Caco-2 (cell line): Measurements from ENCODE around the gene VPS8. TPM values are rescaled to one million over a fixed set of nuclear protein-coding genes. Genes with fewer than 3 reads are reported as not detected.

Experiments used
- BruUV-seq: library from RNA; stranded (reverse); fragments of 400-500 nt; replicated peaks from 2 replicates; lab custom pipeline; 2021; lab: Mats Ljungman, UMichigan
- CTCF ChIA-PET: fragments of 300-600 bp; sonication (Branson Sonifier 250); formaldehyde crosslinking; loops from one replicate; lab custom pipeline; 2022; ENCODE audit warnings: antibody characterized with exemption; lab: Charles Lee
- POLR2A ChIA-PET: fragments of 300-600 bp; sonication (Branson Sonifier 250); formaldehyde crosslinking; loops from one replicate; lab custom pipeline; 2022; ENCODE audit warnings: antibody characterized with exemption; lab: Charles Lee
- DNase-seq, 2 experiments: peaks; one replicate each; pipeline versions ENCODE4 v3.0.0 to v3.0.0-alpha.2; 2020 to 2022
- H3K27me3 ChIP-seq: replicated peaks from 2 replicates; pipeline ENCODE4 v1.6.0; 2011; ENCODE audit warnings: low read length; ENCODE audit not compliant: control insufficient read depth, insufficient read depth
- H3K36me3 ChIP-seq: 2 replicates; pipeline ENCODE4 v1.5.1; 2011; ENCODE audit warnings: low read length; ENCODE audit not compliant: control insufficient read depth, insufficient read depth
- H3K4me1 ChIP-seq: fragments of 250-450 bp; sonication (Bioruptor Pico); 2 replicates; pipeline ENCODE4 v1.5.1; 2020; ENCODE audit warnings: mild to moderate bottlenecking
- H3K4me3 ChIP-seq: 2 replicates; pipeline ENCODE4 v1.5.1; 2011; ENCODE audit warnings: low read depth, mild to moderate bottlenecking, control low read depth, low read length
- H3K9me3 ChIP-seq: fragments of 250-450 bp; sonication (Bioruptor Pico); 2 replicates; pipeline ENCODE4 v1.5.1; 2020; ENCODE audit warnings: mild to moderate bottlenecking, moderate library complexity
- H3K27ac Mint-ChIP-seq: one replicate; pipeline ENCODE4 v1.8.0; 2022; ENCODE audit warnings: mixed read lengths; ENCODE audit not compliant: unreplicated experiment
- H3K27me3 Mint-ChIP-seq: one replicate; pipeline ENCODE4 v1.8.0; 2022; ENCODE audit warnings: mixed read lengths; ENCODE audit not compliant: insufficient read depth, unreplicated experiment
- H3K36me3 Mint-ChIP-seq: one replicate; pipeline ENCODE4 v1.8.0; 2022; ENCODE audit warnings: mild to moderate bottlenecking, mixed read lengths; ENCODE audit not compliant: insufficient read depth, unreplicated experiment
- H3K4me1 Mint-ChIP-seq: one replicate; pipeline ENCODE4 v1.8.0; 2022; ENCODE audit warnings: low read depth, mixed read lengths; ENCODE audit not compliant: unreplicated experiment
- H3K4me3 Mint-ChIP-seq: one replicate; pipeline ENCODE4 v1.8.0; 2022; ENCODE audit warnings: mild to moderate bottlenecking, moderate library complexity, mixed read lengths; ENCODE audit not compliant: unreplicated experiment
- H3K9me3 Mint-ChIP-seq: one replicate; pipeline ENCODE4 v1.8.0; 2022; ENCODE audit warnings: mixed read lengths; ENCODE audit not compliant: unreplicated experiment
- CTCF ChIP-seq, 2 experiments: fragments of 200-600 bp in 1 of 2; IDR thresholded peaks; 1 replicate in 1 of 2; 2 replicates in 1 of 2; pipeline versions ENCODE4 v1.5.1 to v1.8.0; 2011 to 2022; ENCODE audit warnings: antibody characterized with exemption in 1 of 2, control low read depth in 1 of 2, inconsistent platforms in 1 of 2, low read depth in 1 of 2, low read length in 1 of 2, mild to moderate bottlenecking in 1 of 2, moderate library complexity in 1 of 2; ENCODE audit not compliant: insufficient read depth in 1 of 2, severe bottlenecking in 1 of 2, unreplicated experiment in 1 of 2
- intact Hi-C: fragments of 100-400 bp; cut with micrococcal nuclease; formaldehyde crosslinking; loops from one replicate; pipeline ENCODE4 v1.10.0; 2022; ENCODE audit not compliant: unreplicated experiment
- total RNA-seq: library from RNA; stranded (reverse); gene quantifications from 2 replicates; pipeline ENCODE4 v1.2.3, GENCODE V29; 2022

VPS8 gene
- total RNA-seq, 1 experiment from 2014 or later: 44.7 TPM

- no peaks in the 10 kb centered on the region for H3K36me3 ChIP-seq
- ChIA-PET POLR2A (no interaction called here), CTCF (interaction anchor here (1.4 to 1.6 kb wide), 2 partner anchors 80 to 105 kb away, joined by 6 to 9 read pairs; no protein-coding TSS in a partner anchor)
- no TSS peak for BruUV-seq
- H3K9me3 ChIP-seq: no peaks in the 10 kb centered on the region
- Mint-ChIP-seq H3K36me3 (peaks cover 14% of the 10 kb centered on the region), H3K27me3 (no peaks in the 10 kb centered on the region), H3K4me1 (peaks cover 6% of the 10 kb centered on the region), H3K9me3 (no peaks in the 10 kb centered on the region), H3K4me3 (no peak overlapping the region), H3K27ac (no peak overlapping the region)
- intact Hi-C loops: no loop called here
- DNase-seq: peak in 1 of 2 experiments; percentile 16
- H3K4me3 ChIP-seq: no peak overlapping the region
- no peaks in the 10 kb centered on the region for H3K4me1 ChIP-seq
- no peaks in the 10 kb centered on the region for H3K27me3 ChIP-seq
- no peak for TF ChIP-seq CTCF (IDR thresholded peaks at IDR 0.05; ENCODE audit: insufficient read depth in 1 of 2, low read depth in 1 of 2, low read length in 1 of 2, severe bottlenecking in 1 of 2, unreplicated experiment in 1 of 2)
Observed at GRCh38 chr3:185071287-185071800, 259.4 kb downstream of the VPS8 start.

- peaks cover 11% of the 10 kb centered on the region for H3K36me3 Mint-ChIP-seq
- ChIA-PET POLR2A (no interaction called here), CTCF (no interaction called here)
- intact Hi-C loops: no loop called here
- no peak overlapping the region for H3K4me3 ChIP-seq
- H3K9me3 Mint-ChIP-seq: no peaks in the 10 kb centered on the region
- peaks cover 4% of the 10 kb centered on the region for H3K4me1 Mint-ChIP-seq
- no peak overlapping the region for H3K4me3 Mint-ChIP-seq
- no peak for TF ChIP-seq CTCF (IDR thresholded peaks at IDR 0.05; ENCODE audit: insufficient read depth in 1 of 2, low read depth in 1 of 2, low read length in 1 of 2, severe bottlenecking in 1 of 2, unreplicated experiment in 1 of 2)
- H3K27ac Mint-ChIP-seq: no peak overlapping the region
- H3K9me3 ChIP-seq: no peaks in the 10 kb centered on the region
- no peaks in the 10 kb centered on the region for H3K36me3 ChIP-seq
- H3K4me1 ChIP-seq: peaks cover 7% of the 10 kb centered on the region; the same call in 1 of the 2 replicates
- DNase-seq: no peak
- H3K27me3 Mint-ChIP-seq: no peaks in the 10 kb centered on the region
- no peaks in the 10 kb centered on the region for H3K27me3 ChIP-seq
- no TSS peak for BruUV-seq
Observed at GRCh38 chr3:185075547-185075946, 263.6 kb downstream of the VPS8 start.

- intact Hi-C loops: no loop called here
- POLR2A ChIA-PET: no interaction called here
Observed at GRCh38 chr3:185076219-185076618, 264.3 kb downstream of the VPS8 start.

More at GRCh38 chr3:185076219-185076618, 264.3 kb downstream of the VPS8 start:
- H3K27ac Mint-ChIP-seq: no peak overlapping the region
- no peaks in the 10 kb centered on the region for H3K27me3 Mint-ChIP-seq
- no peaks in the 10 kb centered on the region for H3K4me1 Mint-ChIP-seq
- Histone ChIP-seq H3K27me3 (no peaks in the 10 kb centered on the region), H3K4me3 (no peak overlapping the region), H3K9me3 (no peaks in the 10 kb centered on the region), H3K36me3 (no peaks in the 10 kb centered on the region), H3K4me1 (peaks cover 7% of the 10 kb centered on the region; the same call in 1 of the 2 replicates)
- CTCF ChIA-PET: no interaction called here
- H3K9me3 Mint-ChIP-seq: no peaks in the 10 kb centered on the region
- peaks cover 9% of the 10 kb centered on the region for H3K36me3 Mint-ChIP-seq
- BruUV-seq: no TSS peak
- DNase-seq: no peak
- H3K4me3 Mint-ChIP-seq: no peak overlapping the region
- no peak for TF ChIP-seq CTCF (IDR thresholded peaks at IDR 0.05; ENCODE audit: insufficient read depth in 1 of 2, low read depth in 1 of 2, low read length in 1 of 2, severe bottlenecking in 1 of 2, unreplicated experiment in 1 of 2)
